Measurements from ENCODE around the gene PLCG1.
"Not testable (repeated sequence)": the region's sequence is repeated elsewhere in the genome, so short reads cannot be mapped to it uniquely, and the experiment has no call there.

The PLCG1 gene

GRCh38 chr20:41125530-41126457 lies 11.5 kb upstream of the PLCG1 start:
- TF ChIP-seq CTCF (IDR thresholded peaks at IDR 0.05) (no peak), ZFX (IDR thresholded peaks at IDR 0.05; ENCODE audit: borderline replicate concordance) (no peak)
- no peak overlapping the region for H3K27ac ChIP-seq

DNA sequence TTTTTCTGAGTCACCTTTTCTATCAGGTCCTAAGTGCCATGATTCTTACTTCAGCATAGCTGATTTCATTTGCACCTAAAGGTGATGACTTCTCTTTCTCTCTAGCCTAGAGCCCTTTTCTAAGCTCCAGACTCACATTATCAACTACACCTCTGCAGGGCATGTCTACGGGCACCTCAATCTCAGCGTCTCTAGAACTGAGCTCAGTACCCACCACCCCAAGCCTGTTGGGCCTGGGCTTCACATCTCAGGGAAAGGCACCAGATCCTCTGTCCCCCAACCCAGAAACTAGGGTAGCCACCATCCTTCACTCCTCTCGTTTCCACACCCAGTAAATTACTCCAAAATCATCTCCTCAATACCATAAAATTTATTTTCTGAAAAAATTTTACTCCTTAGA lies 10.6 kb upstream of the PLCG1 start:
- TF ChIP-seq CTCF (IDR thresholded peaks at IDR 0.05) (no peak), ZFX (IDR thresholded peaks at IDR 0.05; ENCODE audit: borderline replicate concordance) (no peak)
- no peak overlapping the region for H3K27ac ChIP-seq

DNA sequence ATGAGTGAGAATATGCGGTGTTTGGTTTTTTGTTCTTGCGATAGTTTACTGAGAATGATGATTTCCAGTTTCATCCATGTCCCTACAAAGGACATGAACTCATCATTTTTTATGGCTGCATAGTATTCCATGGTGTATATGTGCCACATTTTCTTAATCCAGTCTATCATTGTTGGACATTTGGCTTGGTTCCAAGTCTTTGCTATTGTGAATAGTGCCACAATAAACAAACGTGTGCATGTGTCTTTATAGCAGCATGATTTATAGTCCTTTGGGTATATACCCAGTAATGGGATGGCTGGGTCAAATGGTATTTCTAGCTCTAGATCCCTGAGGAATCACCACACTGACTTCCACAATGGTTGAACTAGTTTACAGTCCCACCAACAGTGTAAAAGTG lies 9.0 kb upstream of the PLCG1 start:
- H3K27ac ChIP-seq, result not testable (repeated sequence)

DNA sequence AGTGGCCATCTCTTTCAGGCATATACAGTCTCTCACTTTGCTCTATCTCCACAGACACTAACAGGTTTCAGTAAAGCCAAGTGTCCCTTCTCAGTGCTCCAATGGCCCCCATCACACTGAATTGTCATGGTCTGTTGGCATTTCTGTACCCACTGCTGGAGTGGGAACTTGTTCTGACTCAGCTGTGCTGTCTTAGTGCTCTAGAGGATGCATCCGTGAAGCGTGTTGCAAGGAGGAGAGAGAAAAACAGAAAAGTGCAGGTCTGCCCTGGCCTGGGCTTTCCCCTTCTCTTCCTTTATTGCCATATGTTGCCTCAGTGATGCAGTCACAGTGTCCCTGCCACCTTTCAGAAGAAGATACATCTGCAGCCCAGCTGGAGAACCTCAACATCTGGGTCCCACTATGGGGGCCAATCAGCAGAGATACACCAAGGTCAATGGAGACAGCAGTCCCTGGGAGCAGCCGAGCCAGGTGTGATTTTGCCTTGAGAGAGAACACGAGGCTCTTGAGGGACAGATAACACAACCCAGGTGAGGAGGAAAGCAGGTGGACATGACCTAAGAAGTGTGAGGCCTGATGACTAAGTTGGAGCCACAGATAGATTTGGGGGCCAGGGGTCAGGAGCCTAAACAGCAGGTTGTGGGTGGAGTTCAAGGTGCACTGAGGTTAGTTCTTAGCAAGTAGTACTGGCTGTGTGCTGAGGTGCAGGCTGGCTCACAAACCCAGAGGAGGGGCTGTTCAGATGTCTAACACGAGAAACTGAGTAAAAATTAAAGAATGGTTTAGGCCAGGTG lies 5.6 kb upstream of the PLCG1 start:
- TF ChIP-seq CTCF (IDR thresholded peaks at IDR 0.05) (no peak), ZFX (IDR thresholded peaks at IDR 0.05; ENCODE audit: borderline replicate concordance) (no peak)
- no peak overlapping the region for H3K27ac ChIP-seq

GRCh38 chr20:41132388-41132775 lies 5.0 kb upstream of the PLCG1 start:
- H3K27ac ChIP-seq, result not testable (repeated sequence)

- H3K27ac ChIP-seq, result no peak overlapping the region
- no peak for TF ChIP-seq CTCF (IDR thresholded peaks at IDR 0.05)
Observed at GRCh38 chr20:41133709-41134361, 3.5 kb upstream of the PLCG1 start.

DNA sequence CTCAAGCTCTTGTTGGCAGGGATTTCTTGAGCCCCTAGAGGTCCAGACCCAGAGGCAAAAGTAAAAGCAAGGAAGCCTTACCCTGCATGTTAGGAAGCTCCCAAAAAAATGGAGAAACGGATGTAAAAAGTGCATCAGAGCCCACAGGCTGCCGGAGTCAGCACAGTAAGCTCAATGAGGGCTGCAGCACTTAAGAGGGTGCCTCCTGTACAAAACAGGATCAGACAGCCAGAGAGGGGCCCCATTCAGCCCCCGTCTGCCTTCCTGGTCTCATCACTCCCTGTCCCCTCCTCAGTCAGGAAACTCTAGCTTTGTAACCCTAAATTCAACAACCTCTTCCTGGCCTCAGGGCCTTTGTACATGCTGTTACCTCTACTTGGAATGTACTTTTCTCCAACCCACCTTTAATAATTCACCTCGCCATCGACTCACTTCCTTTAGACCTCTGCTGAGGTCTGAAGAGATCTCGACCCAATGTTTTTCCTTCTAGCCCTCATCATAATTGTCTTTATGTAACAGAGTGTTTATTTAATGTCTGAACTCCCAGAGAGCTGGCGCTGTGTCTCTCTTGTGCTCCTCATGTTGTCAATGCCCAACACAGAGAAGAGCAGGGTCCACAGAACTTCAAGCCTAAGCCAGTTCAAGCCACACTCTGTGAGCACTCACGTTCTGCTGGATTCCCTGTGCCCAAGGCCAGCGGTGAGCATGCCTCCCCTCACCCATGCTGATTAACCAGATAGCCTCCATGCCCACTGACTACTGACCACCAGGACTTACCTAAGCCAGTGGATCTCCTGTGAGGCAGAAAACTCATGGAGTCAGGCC lies 2.8 kb upstream of the PLCG1 start:
- TF ChIP-seq CTCF (IDR thresholded peaks at IDR 0.05), result no peak
- no peak for TF ChIP-seq ZFX (IDR thresholded peaks at IDR 0.05; ENCODE audit: borderline replicate concordance)
- no peak overlapping the region for H3K27ac ChIP-seq

All from 22Rv1 (cell line).